H1 (cell line): ENCODE data around the gene MRPL19. TPM values are rescaled to one million over a fixed set of nuclear protein-coding genes. Genes with fewer than 3 reads are reported as not detected.

Experiments
- CTCF ChIA-PET: fragments of 300-600 bp; sonication (Branson Sonifier 250); formaldehyde crosslinking; loops from one replicate; lab custom pipeline; 2021; ENCODE audit not compliant: partially characterized antibody; lab: Charles Lee
- POLR2A ChIA-PET: fragments of 300-600 bp; sonication (Branson Sonifier 250); formaldehyde crosslinking; loops from one replicate; lab custom pipeline; 2021; ENCODE audit warnings: inconsistent platforms; ENCODE audit not compliant: partially characterized antibody; lab: Charles Lee
- DNase-seq, 2 experiments: peaks; one replicate each; pipeline versions ENCODE4 v3.0.0 to v3.0.0-alpha.2; 2010 to 2022; ENCODE audit warnings: low spot score in 2 of 2, low read depth in 1 of 2, mixed read lengths in 1 of 2
- FAIRE-seq: peaks from 2 replicates; lab custom pipeline; 2011; peaks lifted over from hg19 to GRCh38; lab: Jason Lieb, UNC
- H2AFZ ChIP-seq: 2 replicates; pipeline ENCODE4 v1.8.1; 2012; ENCODE audit warnings: low read length, inconsistent platforms
- H2AK5ac ChIP-seq: 2 replicates; pipeline ENCODE4 v1.6.1; 2013; ENCODE audit warnings: low read depth, low read length
- H2BK120ac ChIP-seq: replicated peaks from 2 replicates; pipeline ENCODE3; 2013; ENCODE audit warnings: low read depth, low read length, inconsistent platforms
- H2BK12ac ChIP-seq: 2 replicates; pipeline ENCODE4 v1.6.1; 2013; ENCODE audit warnings: low read depth, low read length
- H2BK15ac ChIP-seq: 2 replicates; pipeline ENCODE4 v1.6.1; 2013; ENCODE audit warnings: low read length
- H2BK20ac ChIP-seq: 2 replicates; pipeline ENCODE4 v1.6.1; 2013; ENCODE audit warnings: low read length
- H2BK5ac ChIP-seq: 2 replicates; pipeline ENCODE4 v1.6.1; 2013; ENCODE audit warnings: low read depth, low read length
- H3K14ac ChIP-seq: 2 replicates; pipeline ENCODE4 v1.6.1; 2013; ENCODE audit warnings: inconsistent platforms; ENCODE audit not compliant: insufficient read length
- H3K18ac ChIP-seq: 2 replicates; pipeline ENCODE4 v1.6.1; 2013; ENCODE audit warnings: low read length; ENCODE audit errors: extremely low read depth
- H3K23ac ChIP-seq: 2 replicates; pipeline ENCODE4 v1.6.1; 2013; ENCODE audit warnings: inconsistent platforms; ENCODE audit not compliant: insufficient read length
- H3K23me2 ChIP-seq: 2 replicates; pipeline ENCODE4 v1.6.1; 2013; ENCODE audit warnings: low read depth, low read length
- H3K27ac ChIP-seq: 2 replicates; pipeline ENCODE4 v1.6.1; 2011; ENCODE audit warnings: low read depth, low read length, inconsistent platforms
- H3K27me3 ChIP-seq, 4 experiments: replicated peaks in 1 of 4; 1 replicate in 1 of 4; 2 replicates in 3 of 4; pipeline versions ENCODE4 v1.6.1 to v1.8.1; 2011 to 2013; ENCODE audit warnings: low read length in 3 of 4, mild to moderate bottlenecking in 3 of 4, inconsistent platforms in 2 of 4, mixed read lengths in 2 of 4, moderate library complexity in 1 of 4; ENCODE audit not compliant: control insufficient read depth in 3 of 4, insufficient read depth in 3 of 4; ENCODE audit errors: extremely low read depth in 1 of 4
- H3K36me3 ChIP-seq, 4 experiments: 2 replicates each; pipeline versions ENCODE4 v1.6.1 to v1.8.1; 2011 to 2013; ENCODE audit warnings: mild to moderate bottlenecking in 4 of 4, low read length in 3 of 4, moderate library complexity in 2 of 4, control low read depth in 1 of 4, inconsistent platforms in 1 of 4; ENCODE audit not compliant: insufficient read depth in 4 of 4, control insufficient read depth in 2 of 4
- H3K4ac ChIP-seq: replicated peaks from 2 replicates; pipeline ENCODE3; 2013; ENCODE audit warnings: low read length, low read depth, mixed read lengths, inconsistent platforms; ENCODE audit not compliant: insufficient read length
- H3K4me1 ChIP-seq, 4 experiments: replicated peaks in 1 of 4; 1 replicate in 1 of 4; 2 replicates in 3 of 4; pipeline versions ENCODE4 v1.6.1 to v1.8.1; 2011 to 2013; ENCODE audit warnings: low read length in 3 of 4, inconsistent platforms in 2 of 4, mixed read lengths in 1 of 4; ENCODE audit not compliant: insufficient read depth in 4 of 4, control insufficient read depth in 3 of 4
- H3K4me2 ChIP-seq, 2 experiments: 2 replicates each; pipeline versions ENCODE4 v1.6.1 to v1.8.1; 2011 to 2013; ENCODE audit warnings: low read depth in 2 of 2, low read length in 2 of 2, control low read depth in 1 of 2, inconsistent platforms in 1 of 2, mild to moderate bottlenecking in 1 of 2; ENCODE audit not compliant: insufficient read depth in 1 of 2
- H3K4me3 ChIP-seq, 4 experiments: fragments of 200-600, 300-600 bp in 1 of 4; sonication (generic), shearing (Covaris generic), sonication (Bioruptor Twin) in 1 of 4; 2 replicates each; pipeline versions ENCODE4 v1.5.1 to v1.8.1; 2011 to 2016; ENCODE audit warnings: low read length in 4 of 4, low read depth in 3 of 4, control low read depth in 2 of 4, inconsistent platforms in 2 of 4, mild to moderate bottlenecking in 2 of 4, mixed read lengths in 1 of 4, moderate library complexity in 1 of 4; ENCODE audit not compliant: insufficient read depth in 2 of 4; ENCODE audit errors: extremely low read depth in 1 of 4
- H3K56ac ChIP-seq: replicated peaks from 2 replicates; pipeline ENCODE3; 2013; ENCODE audit warnings: low read depth, mild to moderate bottlenecking, mixed read lengths, low read length, inconsistent platforms; ENCODE audit not compliant: insufficient read length
- H3K79me1 ChIP-seq: 2 replicates; pipeline ENCODE4 v1.6.1; 2013; ENCODE audit warnings: low read depth, low read length, control low read depth
- H3K79me2 ChIP-seq, 2 experiments: 2 replicates each; pipeline versions ENCODE4 v1.6.1 to v1.8.1; 2012 to 2013; ENCODE audit warnings: low read length in 2 of 2, mild to moderate bottlenecking in 2 of 2, inconsistent platforms in 1 of 2; ENCODE audit not compliant: insufficient read depth in 2 of 2, control insufficient read depth in 1 of 2
- H3K9ac ChIP-seq, 4 experiments: replicated peaks in 1 of 4; 1 replicate in 1 of 4; 2 replicates in 3 of 4; pipeline versions ENCODE4 v1.6.1 to v1.8.1; 2011 to 2013; ENCODE audit warnings: low read depth in 3 of 4, low read length in 3 of 4, control low read depth in 2 of 4, mild to moderate bottlenecking in 2 of 4, moderate library complexity in 2 of 4, inconsistent platforms in 1 of 4; ENCODE audit errors: extremely low read depth in 1 of 4
- H3K9me3 ChIP-seq, 2 experiments: 2 replicates each; pipeline versions ENCODE4 v1.6.1 to v1.8.1; 2012 to 2013; ENCODE audit warnings: mild to moderate bottlenecking in 2 of 2, moderate library complexity in 2 of 2, control low read depth in 1 of 2, inconsistent platforms in 1 of 2, low read depth in 1 of 2, low read length in 1 of 2, mixed read lengths in 1 of 2; ENCODE audit not compliant: insufficient read depth in 2 of 2
- H4K20me1 ChIP-seq, 2 experiments: replicated peaks in 1 of 2; 2 replicates each; pipeline versions ENCODE3 to v1.8.1; 2011 to 2013; ENCODE audit warnings: inconsistent platforms in 2 of 2, low read length in 2 of 2, mild to moderate bottlenecking in 1 of 2; ENCODE audit not compliant: insufficient read depth in 2 of 2, control insufficient read depth in 1 of 2
- H4K5ac ChIP-seq: 2 replicates; pipeline ENCODE4 v1.6.1; 2013; ENCODE audit warnings: low read length, low read depth, mixed read lengths, inconsistent platforms; ENCODE audit not compliant: insufficient read length
- H4K8ac ChIP-seq: 2 replicates; pipeline ENCODE4 v1.8.0; 2013; ENCODE audit warnings: mild to moderate bottlenecking, moderate library complexity, low read length, inconsistent platforms; ENCODE audit not compliant: insufficient read depth; ENCODE audit errors: extremely low read depth
- H4K91ac ChIP-seq: replicated peaks from 2 replicates; pipeline ENCODE3; 2013; ENCODE audit warnings: low read length, mixed read lengths, inconsistent platforms; ENCODE audit not compliant: insufficient read length
- CHD1 ChIP-seq: IDR thresholded peaks from 2 replicates; pipeline ENCODE4 v1.6.1; 2012; ENCODE audit warnings: low read depth, low read length, improper control_type of control experiment
- EGR1 ChIP-seq: IDR thresholded peaks from 2 replicates; pipeline ENCODE4 v1.6.1; 2011; ENCODE audit warnings: low read depth, low read length, borderline replicate concordance
- GABPA ChIP-seq: IDR thresholded peaks from 2 replicates; pipeline ENCODE4 v1.6.1; 2011; ENCODE audit warnings: mild to moderate bottlenecking, low read length, moderate library complexity, borderline replicate concordance; ENCODE audit not compliant: insufficient read depth
- POU5F1 ChIP-seq: IDR thresholded peaks from 2 replicates; pipeline ENCODE4 v1.6.1; 2011; ENCODE audit warnings: low read depth, mild to moderate bottlenecking, low read length, moderate library complexity
- RAD21 ChIP-seq, 2 experiments: IDR thresholded peaks in 1 of 2; conservative IDR thresholded peaks in 1 of 2; 2 replicates each; pipeline ENCODE4 v1.6.1; 2011; ENCODE audit warnings: low read depth in 2 of 2, low read length in 2 of 2, improper control_type of control experiment in 1 of 2, inconsistent platforms in 1 of 2, mild to moderate bottlenecking in 1 of 2, moderate library complexity in 1 of 2
- SAP30 ChIP-seq: fragments of 300-600 bp; sonication (generic); IDR thresholded peaks from 2 replicates; pipeline ENCODE4 v1.7.1; 2012; ENCODE audit warnings: low read length, moderate library complexity, mild to moderate bottlenecking, inconsistent platforms; ENCODE audit not compliant: insufficient read depth, insufficient replicate concordance
- SIX5 ChIP-seq: IDR thresholded peaks from 2 replicates; pipeline ENCODE4 v1.6.1; 2011; ENCODE audit warnings: mild to moderate bottlenecking, low read depth, low read length
- WGBS, 2 experiments: shearing (Covaris generic) in 1 of 2; methylation state at CpG; one replicate each; pipeline versions ENCODE4 v1.1.6 to v1.1.7; 2013 to 2015; ENCODE audit warnings: low lambda C conversion rate in 2 of 2, mixed read lengths in 2 of 2, inconsistent platforms in 1 of 2, low coverage in 1 of 2, missing lambda C conversion rate in 1 of 2; ENCODE audit not compliant: insufficient replicate concordance in 2 of 2, insufficient coverage in 1 of 2, insufficient read length in 1 of 2; ENCODE audit errors: extremely low coverage in 1 of 2, missing lambda C conversion rate in 1 of 2; 5-methylcytosine and 5-hydroxymethylcytosine counted together
- polyA plus RNA-seq, 7 experiments: library from polyadenylated mRNA; depleted of rRNA in 3 of 7; stranded (reverse) in 5 of 7; unstranded in 2 of 7; fragments of >200 nt in 5 of 7; fragments of 200-250 nt in 2 of 7; gene quantifications; 1 replicate in 5 of 7; 2 replicates in 1 of 7; 4 replicates in 1 of 7; pipeline versions ENCODE4 v1.2.1 to v1.2.3, GENCODE V29; 2011 to 2013; ENCODE audit warnings: missing spikeins in 2 of 7, mixed read lengths in 2 of 7
- total RNA-seq: library from RNA; stranded (reverse); fragmentation: NEBNext Ultra II Directional; extraction: Animal tissue kit (Norgen Biotek cat#: 25700); gene quantifications from 2 replicates; pipeline ENCODE4 v1.2.1, GENCODE V29; 2021
- TF ChIP-seq, protein P1 (sequence below): IDR thresholded peaks from 2 replicates; pipeline ENCODE4 v1.6.1; 2012; ENCODE audit warnings: low read length, inconsistent platforms
- TF ChIP-seq, protein P2 (sequence below): IDR thresholded peaks from 2 replicates; pipeline ENCODE4 v1.6.1; 2011; ENCODE audit warnings: low read length, improper control_type of control experiment

MRPL19 gene
- total and polyA plus RNA-seq, 2 of the 8 experiments (the other 6 are each of a cell fraction or from before 2014, with no cell fraction given): 18.1 to 75.2 TPM

DNA sequence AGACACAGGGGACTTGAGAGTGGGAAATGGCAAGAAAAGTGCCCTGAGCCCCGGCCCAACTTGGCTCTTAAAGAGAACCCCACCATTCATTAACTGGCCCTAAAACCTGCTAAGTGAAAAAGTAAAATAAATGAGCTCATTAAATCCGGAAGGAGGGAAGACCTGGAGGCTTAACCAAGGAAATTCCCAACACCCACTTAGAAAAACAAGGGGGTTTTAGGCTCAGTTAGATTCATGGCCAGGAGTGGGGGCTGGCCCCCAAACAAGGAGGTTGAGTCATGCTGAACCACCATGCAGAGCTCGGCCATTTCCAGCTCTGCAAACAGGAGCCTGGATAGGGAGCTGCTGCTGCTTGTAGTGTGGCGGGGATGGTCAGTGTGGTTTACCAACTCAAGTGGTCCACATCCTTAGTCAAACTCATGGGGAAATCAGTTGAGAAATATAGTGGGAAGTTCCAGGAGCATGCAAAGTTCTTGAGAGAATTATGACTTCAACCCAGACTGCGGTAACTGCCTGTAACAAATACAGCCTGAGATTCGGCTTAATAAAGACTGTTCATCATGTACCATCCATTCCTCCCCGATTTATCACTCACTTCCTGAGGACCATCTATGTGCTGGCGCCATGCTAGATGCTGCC, 39.7 kb upstream of the MRPL19 start:
- FAIRE-seq (no peak), DNase-seq (no peak)
- H3K4me2 ChIP-seq: no peak overlapping the region
- H3K9me3 ChIP-seq: no peaks in the 10 kb centered on the region
- ChIA-PET POLR2A (no interaction called here), CTCF (interaction anchor here (0.7 to 5.8 kb wide), 7 partner anchors 9 to 141 kb away, joined by 3 to 54 read pairs (median 4); no protein-coding TSS in a partner anchor)
- H3K27me3 ChIP-seq: no peaks in the 10 kb centered on the region; a peak in 2 of 7 replicates
- peaks cover 0 to 4% (median 2%) of the 10 kb centered on the region in 4 experiments; a peak in 4 of 7 replicates for H3K4me1 ChIP-seq
- no peaks in the 10 kb centered on the region for H4K20me1 ChIP-seq
- H2AFZ ChIP-seq: no peak overlapping the region
- no peak overlapping the region for H3K56ac ChIP-seq
- peaks cover 7% of the 10 kb centered on the region; the same call in 1 of the 2 replicates for H3K23me2 ChIP-seq
- H2BK120ac ChIP-seq: no peak overlapping the region
- no peak overlapping the region for H2AK5ac ChIP-seq
- no peak overlapping the region for H4K5ac ChIP-seq
- no peaks in the 10 kb centered on the region for H3K79me2 ChIP-seq
- no peak overlapping the region for H3K27ac ChIP-seq
- no peak overlapping the region for H3K4me3 ChIP-seq
- H2BK5ac ChIP-seq: no peak overlapping the region
- no peaks in the 10 kb centered on the region; a peak in 1 of 8 replicates for H3K36me3 ChIP-seq
- no peak overlapping the region for H4K8ac ChIP-seq
- H3K79me1 ChIP-seq: no peaks in the 10 kb centered on the region
- H3K18ac ChIP-seq: no peak overlapping the region
- no peak overlapping the region for H3K14ac ChIP-seq
- no peak overlapping the region for H3K4ac ChIP-seq
- H3K23ac ChIP-seq: no peak overlapping the region
- H2BK20ac ChIP-seq: peak overlapping the region; percentile 49; the same call in 1 of the 2 replicates
- 95% methylated on average over 8 of the region's 8 CpGs; no CpG with 5 or more reads in 1 of the 2 experiments for WGBS, 2 experiments
- no peak overlapping the region for H4K91ac ChIP-seq
- no peak overlapping the region for H3K9ac ChIP-seq
- H2BK15ac ChIP-seq: no peak overlapping the region
- H2BK12ac ChIP-seq: no peak overlapping the region; the same call in 1 of the 2 replicates
- TF ChIP-seq, protein P1, sequence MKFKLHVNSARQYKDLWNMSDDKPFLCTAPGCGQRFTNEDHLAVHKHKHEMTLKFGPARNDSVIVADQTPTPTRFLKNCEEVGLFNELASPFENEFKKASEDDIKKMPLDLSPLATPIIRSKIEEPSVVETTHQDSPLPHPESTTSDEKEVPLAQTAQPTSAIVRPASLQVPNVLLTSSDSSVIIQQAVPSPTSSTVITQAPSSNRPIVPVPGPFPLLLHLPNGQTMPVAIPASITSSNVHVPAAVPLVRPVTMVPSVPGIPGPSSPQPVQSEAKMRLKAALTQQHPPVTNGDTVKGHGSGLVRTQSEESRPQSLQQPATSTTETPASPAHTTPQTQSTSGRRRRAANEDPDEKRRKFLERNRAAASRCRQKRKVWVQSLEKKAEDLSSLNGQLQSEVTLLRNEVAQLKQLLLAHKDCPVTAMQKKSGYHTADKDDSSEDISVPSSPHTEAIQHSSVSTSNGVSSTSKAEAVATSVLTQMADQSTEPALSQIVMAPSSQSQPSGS: no peak
- TF ChIP-seq EGR1: no peak
- TF ChIP-seq GABPA: no peak
- TF ChIP-seq, protein P2, sequence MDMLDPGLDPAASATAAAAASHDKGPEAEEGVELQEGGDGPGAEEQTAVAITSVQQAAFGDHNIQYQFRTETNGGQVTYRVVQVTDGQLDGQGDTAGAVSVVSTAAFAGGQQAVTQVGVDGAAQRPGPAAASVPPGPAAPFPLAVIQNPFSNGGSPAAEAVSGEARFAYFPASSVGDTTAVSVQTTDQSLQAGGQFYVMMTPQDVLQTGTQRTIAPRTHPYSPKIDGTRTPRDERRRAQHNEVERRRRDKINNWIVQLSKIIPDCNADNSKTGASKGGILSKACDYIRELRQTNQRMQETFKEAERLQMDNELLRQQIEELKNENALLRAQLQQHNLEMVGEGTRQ: no peak
- TF ChIP-seq SIX5: no peak
- TF ChIP-seq RAD21 (IDR thresholded peaks at IDR 0.05 in 1 of 2, conservative IDR thresholded peaks at IDR 0.05 in 1 of 2; ENCODE audit: low read depth in 2 of 2, low read length in 2 of 2): no peak
- TF ChIP-seq POU5F1: no peak
- TF ChIP-seq SAP30: no peak
- TF ChIP-seq CHD1: no peak
